ENCODE measurements around the gene IQSEC1.

Gene IQSEC1

DNA sequence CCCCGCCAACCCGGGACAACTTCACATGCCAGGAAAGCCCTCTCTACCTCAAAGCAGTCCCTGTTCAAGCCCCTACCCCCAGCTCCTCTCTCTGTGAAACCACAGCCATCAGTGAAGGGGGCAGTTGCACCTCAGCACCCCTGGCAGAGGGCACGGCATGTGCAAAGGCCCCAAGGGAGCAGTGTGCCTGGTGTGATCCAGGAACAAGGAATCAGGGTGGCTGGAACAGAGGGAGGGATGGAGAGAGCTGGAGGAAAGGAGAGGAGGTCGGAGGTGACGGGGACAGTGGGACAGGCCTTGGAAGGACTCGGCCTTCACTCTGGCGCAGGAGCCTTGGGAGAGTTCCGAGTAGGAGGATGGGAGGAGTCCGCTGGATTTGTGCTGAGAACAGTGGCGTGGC is 26.5 kb upstream of the IQSEC1 start:
- POLR2A ChIA-PET = no interaction called here
- 95% methylated on average over 6 of the region's 10 CpGs for WGBS (ENCODE audit: insufficient coverage)
- Histone ChIP-seq H3K27me3 (replicated peaks in 2 of 5; ENCODE audit: control insufficient read depth in 4 of 5, insufficient read depth in 5 of 5, low read length in 4 of 5) (no peaks in the 10 kb centered on the region), H3K36me3 (ENCODE audit: control insufficient read depth in 4 of 4, insufficient read depth in 4 of 4, low read length in 3 of 4) (no peaks in the 10 kb centered on the region), H3K27ac (ENCODE audit: insufficient read depth in 1 of 2, low read depth in 1 of 2, low read length in 2 of 2, poor library complexity in 1 of 2, severe bottlenecking in 2 of 2) (no peak overlapping the region), H3K4me1 (ENCODE audit: control extremely low read depth in 1 of 4, control insufficient read depth in 4 of 4, insufficient read depth in 4 of 4, low read length in 3 of 4) (peaks cover 0 to 15% (median 14%) of the 10 kb centered on the region in 4 experiments), H3K9me3 (ENCODE audit: control extremely low read depth in 1 of 5, control insufficient read depth in 4 of 5, insufficient read depth in 2 of 5, low read depth in 1 of 5, low read length in 4 of 5) (no peaks in the 10 kb centered on the region), H3K4me3 (ENCODE audit: control insufficient read depth in 1 of 7, extremely low read depth in 1 of 7, insufficient read depth in 4 of 7, low read depth in 2 of 7, low read length in 6 of 7) (no peak overlapping the region)
- DNase-seq = no peak
- CTCF ChIA-PET = no interaction called here

DNA sequence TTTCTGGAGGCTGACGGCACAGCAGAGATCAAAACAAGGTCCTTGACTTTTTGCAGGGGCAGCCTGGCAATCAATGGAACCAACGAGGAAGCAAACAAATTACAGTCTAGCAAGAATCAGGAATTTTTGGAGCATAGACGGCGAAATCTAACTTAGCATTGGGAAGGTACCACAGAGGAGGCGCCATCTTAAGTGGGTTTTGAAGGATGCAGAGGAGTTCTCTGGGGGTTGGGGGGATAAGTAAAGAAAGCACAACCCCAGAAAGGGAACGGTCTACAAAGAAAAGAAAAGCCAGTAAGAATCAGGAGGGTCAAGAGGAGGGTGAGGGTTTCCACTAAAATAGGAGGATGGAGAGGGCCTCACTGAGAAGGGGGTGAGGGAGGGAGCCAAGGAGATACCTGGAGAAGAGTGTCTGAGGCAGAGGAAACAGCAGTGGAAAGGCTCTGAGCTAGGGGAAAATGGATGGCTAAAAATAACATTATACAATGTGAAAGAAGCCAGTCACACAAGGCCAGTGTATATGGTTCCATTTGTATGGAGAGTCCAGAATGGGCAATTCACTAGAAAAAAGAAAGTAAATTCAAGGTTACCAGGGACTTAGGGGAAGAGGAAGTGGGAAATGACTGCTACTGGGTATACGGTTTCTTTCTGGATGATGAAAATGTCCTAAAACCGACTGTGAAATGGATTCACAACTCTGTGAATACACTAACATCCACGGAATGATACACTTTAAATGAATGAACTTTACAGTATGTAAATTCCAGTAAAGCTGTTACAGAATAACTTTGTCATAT is 25.2 kb upstream of the IQSEC1 start:
- Histone ChIP-seq H3K27ac (ENCODE audit: insufficient read depth in 1 of 2, low read depth in 1 of 2, low read length in 2 of 2, poor library complexity in 1 of 2, severe bottlenecking in 2 of 2) (no peak overlapping the region), H3K4me3 (ENCODE audit: control insufficient read depth in 1 of 7, extremely low read depth in 1 of 7, insufficient read depth in 4 of 7, low read depth in 2 of 7, low read length in 6 of 7) (no peak overlapping the region), H3K27me3 (replicated peaks in 2 of 5; ENCODE audit: control insufficient read depth in 4 of 5, insufficient read depth in 5 of 5, low read length in 4 of 5) (no peaks in the 10 kb centered on the region), H3K36me3 (ENCODE audit: control insufficient read depth in 4 of 4, insufficient read depth in 4 of 4, low read length in 3 of 4) (no peaks in the 10 kb centered on the region), H3K4me1 (ENCODE audit: control extremely low read depth in 1 of 4, control insufficient read depth in 4 of 4, insufficient read depth in 4 of 4, low read length in 3 of 4) (peaks cover 0 to 18% (median 15%) of the 10 kb centered on the region in 4 experiments), H3K9me3 (ENCODE audit: control extremely low read depth in 1 of 5, control insufficient read depth in 4 of 5, insufficient read depth in 2 of 5, low read depth in 1 of 5, low read length in 4 of 5) (no peaks in the 10 kb centered on the region)
- CTCF ChIA-PET = no interaction called here
- WGBS (ENCODE audit: insufficient coverage) = 90% methylated on average over 7 of the region's 9 CpGs
- no peak for DNase-seq
- POLR2A ChIA-PET = interaction anchor here (0.6 kb wide), 1 partner anchor 21 kb away, joined by 3 read pairs; no protein-coding TSS in a partner anchor

DNA sequence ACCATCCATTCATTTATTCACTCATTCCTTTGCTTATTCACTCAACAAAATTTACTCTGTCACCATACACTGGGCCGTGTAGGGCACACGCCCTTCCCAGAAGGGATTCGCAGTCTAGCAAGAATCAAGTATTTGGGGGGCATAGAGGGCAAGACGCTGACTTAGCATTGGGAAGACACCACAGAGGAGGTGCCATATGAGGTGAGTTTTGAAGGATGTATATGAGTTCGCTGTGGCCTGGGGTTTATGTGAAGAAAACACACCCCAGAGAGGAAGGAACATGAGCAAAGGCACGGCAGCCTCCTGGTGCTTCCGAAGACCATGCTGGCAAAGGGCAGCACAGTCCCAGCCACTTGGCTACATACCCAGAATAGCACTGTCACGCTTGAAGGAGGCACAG is 23.1 kb upstream of the IQSEC1 start:
- no peak overlapping the region for H3K27ac ChIP-seq (ENCODE audit: insufficient read depth in 1 of 2, low read depth in 1 of 2, low read length in 2 of 2, poor library complexity in 1 of 2, severe bottlenecking in 2 of 2)
- H3K36me3 ChIP-seq (ENCODE audit: control insufficient read depth in 4 of 4, insufficient read depth in 4 of 4, low read length in 3 of 4) = no peaks in the 10 kb centered on the region
- H3K4me1 ChIP-seq (ENCODE audit: control extremely low read depth in 1 of 4, control insufficient read depth in 4 of 4, insufficient read depth in 4 of 4, low read length in 3 of 4) = peaks cover 0 to 21% (median 18%) of the 10 kb centered on the region in 4 experiments
- 100% methylated on average over 5 of the region's 8 CpGs for WGBS (ENCODE audit: insufficient coverage)
- no peak for DNase-seq
- ChIA-PET POLR2A (no interaction called here), CTCF (no interaction called here)
- H3K27me3 ChIP-seq (replicated peaks in 2 of 5; ENCODE audit: control insufficient read depth in 4 of 5, insufficient read depth in 5 of 5, low read length in 4 of 5) = no peaks in the 10 kb centered on the region
- no peaks in the 10 kb centered on the region for H3K9me3 ChIP-seq (ENCODE audit: control extremely low read depth in 1 of 5, control insufficient read depth in 4 of 5, insufficient read depth in 2 of 5, low read depth in 1 of 5, low read length in 4 of 5)
- H3K4me3 ChIP-seq (ENCODE audit: control insufficient read depth in 1 of 7, extremely low read depth in 1 of 7, insufficient read depth in 4 of 7, low read depth in 2 of 7, low read length in 6 of 7) = no peak overlapping the region

DNA sequence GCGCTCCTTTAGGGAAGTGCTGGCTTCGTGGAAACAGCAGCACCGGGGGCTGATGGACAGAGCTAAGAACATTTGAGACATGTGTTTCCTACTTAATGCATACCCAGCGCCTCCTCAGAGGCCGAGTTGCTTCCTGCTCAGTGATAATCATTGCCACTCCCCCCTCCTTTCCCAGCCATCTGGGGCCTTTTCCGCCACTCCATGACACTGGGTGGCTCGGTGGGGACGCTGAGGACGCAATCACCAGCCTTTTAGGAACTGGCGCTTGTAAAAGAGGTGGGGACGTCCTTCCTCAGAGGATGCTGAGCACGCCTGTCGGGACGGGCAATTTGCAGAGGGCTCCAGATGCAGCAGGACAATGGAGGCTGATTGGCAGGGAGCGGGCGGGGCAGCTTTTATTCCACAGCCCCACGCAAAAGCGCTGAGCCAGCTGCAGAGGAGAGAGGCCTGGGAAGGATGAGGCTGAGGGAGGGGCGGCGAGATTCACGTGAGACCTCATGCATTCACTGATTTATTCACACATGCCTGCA is 22.2 kb upstream of the IQSEC1 start:
- Histone ChIP-seq H3K36me3 (ENCODE audit: control insufficient read depth in 4 of 4, insufficient read depth in 4 of 4, low read length in 3 of 4) (no peaks in the 10 kb centered on the region), H3K27me3 (replicated peaks in 2 of 5; ENCODE audit: control insufficient read depth in 4 of 5, insufficient read depth in 5 of 5, low read length in 4 of 5) (no peaks in the 10 kb centered on the region), H3K4me1 (ENCODE audit: control extremely low read depth in 1 of 4, control insufficient read depth in 4 of 4, insufficient read depth in 4 of 4, low read length in 3 of 4) (peaks cover 0 to 21% (median 18%) of the 10 kb centered on the region in 4 experiments), H3K4me3 (ENCODE audit: control insufficient read depth in 1 of 7, extremely low read depth in 1 of 7, insufficient read depth in 4 of 7, low read depth in 2 of 7, low read length in 6 of 7) (peak overlapping the region in 2 of 7 experiments; percentile 14 to 38), H3K9me3 (ENCODE audit: control extremely low read depth in 1 of 5, control insufficient read depth in 4 of 5, insufficient read depth in 2 of 5, low read depth in 1 of 5, low read length in 4 of 5) (no peaks in the 10 kb centered on the region), H3K27ac (ENCODE audit: insufficient read depth in 1 of 2, low read depth in 1 of 2, low read length in 2 of 2, poor library complexity in 1 of 2, severe bottlenecking in 2 of 2) (no peak overlapping the region)
- POLR2A ChIA-PET = interaction anchor here (0.6 kb wide), 1 partner anchor 346 kb away, joined by 6 read pairs; no protein-coding TSS in a partner anchor
- CTCF ChIA-PET = interaction anchor here (0.7 to 1.4 kb wide), 2 partner anchors 20 to 103 kb away, joined by 3 to 4 read pairs; no protein-coding TSS in a partner anchor
- 22% methylated on average over 13 of the region's 21 CpGs for WGBS (ENCODE audit: insufficient coverage)
- peak; percentile 54 to 94 (median 93) for DNase-seq

DNA sequence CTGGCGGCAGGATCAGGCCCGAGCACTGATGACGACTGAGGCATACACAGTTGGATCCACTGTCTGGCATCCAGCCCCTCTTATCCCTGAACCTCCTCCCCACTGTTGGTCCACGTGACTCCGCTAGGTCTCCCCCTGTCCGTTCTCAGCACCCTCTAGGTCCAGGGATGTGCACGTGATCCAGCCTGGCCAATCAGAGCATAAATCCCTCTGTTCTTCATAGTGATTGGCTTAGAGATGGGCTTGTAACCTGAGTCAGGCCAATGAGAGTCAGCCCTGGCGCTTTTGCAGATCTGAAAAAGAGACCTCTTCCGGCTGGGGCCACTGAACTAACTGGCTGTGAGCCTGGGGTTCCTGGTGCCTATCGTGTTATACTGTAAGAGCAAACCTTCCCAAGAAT is 20.5 kb upstream of the IQSEC1 start:
- peaks cover 0 to 21% (median 18%) of the 10 kb centered on the region in 4 experiments for H3K4me1 ChIP-seq (ENCODE audit: control extremely low read depth in 1 of 4, control insufficient read depth in 4 of 4, insufficient read depth in 4 of 4, low read length in 3 of 4)
- POLR2A ChIA-PET = no interaction called here
- H3K4me3 ChIP-seq (ENCODE audit: control insufficient read depth in 1 of 7, extremely low read depth in 1 of 7, insufficient read depth in 4 of 7, low read depth in 2 of 7, low read length in 6 of 7) = no peak overlapping the region
- H3K27me3 ChIP-seq (replicated peaks in 2 of 5; ENCODE audit: control insufficient read depth in 4 of 5, insufficient read depth in 5 of 5, low read length in 4 of 5) = no peaks in the 10 kb centered on the region
- CTCF ChIA-PET = interaction anchor here (2.3 to 3.7 kb wide), 5 partner anchors 13 to 366 kb away, joined by 9 to 25 read pairs (median 12); no protein-coding TSS in a partner anchor
- 66% methylated on average over 9 of the region's 10 CpGs for WGBS (ENCODE audit: insufficient coverage)
- H3K9me3 ChIP-seq (ENCODE audit: control extremely low read depth in 1 of 5, control insufficient read depth in 4 of 5, insufficient read depth in 2 of 5, low read depth in 1 of 5, low read length in 4 of 5) = no peaks in the 10 kb centered on the region
- H3K36me3 ChIP-seq (ENCODE audit: control insufficient read depth in 4 of 4, insufficient read depth in 4 of 4, low read length in 3 of 4) = no peaks in the 10 kb centered on the region
- H3K27ac ChIP-seq (ENCODE audit: insufficient read depth in 1 of 2, low read depth in 1 of 2, low read length in 2 of 2, poor library complexity in 1 of 2, severe bottlenecking in 2 of 2) = no peak overlapping the region
- no peak for DNase-seq

DNA sequence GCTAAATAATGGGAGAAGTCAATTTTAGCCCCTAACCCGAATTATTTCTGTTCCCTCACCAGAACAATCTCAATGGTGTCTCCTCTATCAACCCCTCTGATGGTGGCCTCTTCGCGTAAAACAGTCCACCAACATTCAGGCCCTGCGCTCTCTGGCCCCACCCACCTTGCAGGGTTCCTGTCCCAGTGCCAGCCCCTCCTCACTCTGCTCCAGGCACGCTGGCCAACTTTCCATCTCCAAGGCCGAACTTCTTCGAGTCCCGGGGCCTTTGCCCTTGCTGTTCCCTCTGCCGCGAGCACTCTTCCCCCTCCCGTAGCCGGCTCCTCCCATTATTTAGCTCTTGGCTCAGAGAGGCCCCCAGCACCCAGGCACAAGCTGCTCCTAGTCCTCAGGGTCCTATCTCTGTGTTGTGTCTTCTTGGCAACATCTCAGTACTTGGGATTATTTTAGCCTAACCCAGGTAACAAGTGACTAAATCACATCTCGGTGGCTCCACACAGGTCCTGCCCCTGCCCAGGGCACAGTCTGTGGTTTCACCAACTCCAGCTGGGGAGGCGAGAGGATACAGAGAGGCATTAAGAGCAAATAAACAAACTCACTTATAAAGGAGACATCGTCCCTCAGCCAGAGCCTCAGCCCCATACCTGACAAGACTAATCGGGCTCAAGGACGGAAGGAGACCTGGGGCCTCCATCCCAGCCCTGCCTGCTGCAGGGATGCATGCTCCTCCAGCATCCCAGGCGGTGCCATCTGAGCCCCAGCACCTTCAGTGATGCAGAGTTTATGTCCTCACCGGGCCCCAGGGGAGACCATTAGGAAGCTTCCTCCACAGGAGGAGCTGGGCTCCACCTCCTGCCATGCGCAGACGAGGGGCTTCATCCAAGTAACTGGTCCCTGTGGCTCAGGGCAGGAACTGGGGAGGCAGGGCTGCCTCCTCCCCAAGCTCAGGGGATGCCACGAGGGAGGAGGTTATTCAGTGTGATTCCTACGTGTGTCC is 19.7 kb upstream of the IQSEC1 start:
- Histone ChIP-seq H3K27ac (ENCODE audit: insufficient read depth in 1 of 2, low read depth in 1 of 2, low read length in 2 of 2, poor library complexity in 1 of 2, severe bottlenecking in 2 of 2) (no peak overlapping the region), H3K36me3 (ENCODE audit: control insufficient read depth in 4 of 4, insufficient read depth in 4 of 4, low read length in 3 of 4) (no peaks in the 10 kb centered on the region), H3K4me3 (ENCODE audit: control insufficient read depth in 1 of 7, extremely low read depth in 1 of 7, insufficient read depth in 4 of 7, low read depth in 2 of 7, low read length in 6 of 7) (no peak overlapping the region), H3K9me3 (ENCODE audit: control extremely low read depth in 1 of 5, control insufficient read depth in 4 of 5, insufficient read depth in 2 of 5, low read depth in 1 of 5, low read length in 4 of 5) (no peaks in the 10 kb centered on the region), H3K4me1 (ENCODE audit: control extremely low read depth in 1 of 4, control insufficient read depth in 4 of 4, insufficient read depth in 4 of 4, low read length in 3 of 4) (peaks cover 0 to 26% (median 23%) of the 10 kb centered on the region in 4 experiments), H3K27me3 (replicated peaks in 2 of 5; ENCODE audit: control insufficient read depth in 4 of 5, insufficient read depth in 5 of 5, low read length in 4 of 5) (no peaks in the 10 kb centered on the region)
- CTCF ChIA-PET = interaction anchor here (0.7 to 3.7 kb wide), 26 partner anchors 9 to 558 kb away, joined by 3 to 25 read pairs (median 4); partner anchors contain the start of gene IQSEC1
- 92% methylated on average over 22 of the region's 23 CpGs for WGBS (ENCODE audit: insufficient coverage)
- POLR2A ChIA-PET = no interaction called here
- no peak for DNase-seq
